AG04449 (cell line): Measurements from ENCODE around the gene GGT7.

ENCODE experiments used
- CTCF ChIA-PET: fragments of 350-600 bp; formaldehyde crosslinking; extraction: SDS; loops from one replicate; lab custom pipeline; 2021; ENCODE audit warnings: antibody characterized with exemption; lab: Yijun Ruan, JAX
- POLR2A ChIA-PET: fragments of 400-600, 350-600 bp; formaldehyde crosslinking; extraction: SDS; loops from one replicate; lab custom pipeline; 2020; ENCODE audit warnings: antibody characterized with exemption, inconsistent platforms; lab: Yijun Ruan, JAX
- DNase-seq: peaks from one replicate; pipeline ENCODE4 v3.0.0-alpha.2; 2010; ENCODE audit warnings: low read depth, low spot score
- H3K4me3 ChIP-seq: 2 replicates; pipeline ENCODE4 v1.5.1; 2011; ENCODE audit warnings: low read depth, mild to moderate bottlenecking, control low read depth, low read length
- TF ChIP-seq, protein P1 (sequence below): IDR thresholded peaks from one replicate; pipeline ENCODE4 v1.5.1; 2011; ENCODE audit warnings: mild to moderate bottlenecking, moderate library complexity, low read length, control low read depth, inconsistent platforms; ENCODE audit not compliant: insufficient read depth; ENCODE audit errors: missing control alignments

GGT7 gene

DNA sequence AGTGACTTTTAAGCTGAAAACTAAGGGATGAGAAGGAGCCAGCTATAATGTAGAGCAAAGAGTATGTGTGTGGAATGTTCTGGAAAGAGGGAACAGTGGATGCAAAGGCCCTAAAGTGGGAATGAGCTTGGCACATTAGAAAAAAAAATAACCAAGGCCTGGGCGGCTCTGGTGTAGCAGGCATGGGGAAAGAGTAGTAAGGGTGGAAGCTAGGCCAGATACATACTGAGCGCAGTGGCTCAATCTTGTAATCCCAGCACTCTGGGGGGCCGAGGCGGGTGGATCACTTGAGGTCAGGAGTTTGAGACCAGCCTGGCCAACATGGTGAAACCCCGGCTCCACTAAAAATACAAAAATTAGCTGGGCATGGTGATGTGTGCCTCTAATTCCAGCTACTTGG lies 8.4 kb downstream of the GGT7 start:
- ChIA-PET CTCF (interaction anchor here (1.2 to 2.0 kb wide), 4 partner anchors 8 to 84 kb away, joined by 4 to 8 read pairs (median 6); partner anchors contain the start of gene GGT7), POLR2A (no interaction called here)
- no peak overlapping the region for H3K4me3 ChIP-seq
- DNase-seq, result no peak
- TF ChIP-seq, protein P1, sequence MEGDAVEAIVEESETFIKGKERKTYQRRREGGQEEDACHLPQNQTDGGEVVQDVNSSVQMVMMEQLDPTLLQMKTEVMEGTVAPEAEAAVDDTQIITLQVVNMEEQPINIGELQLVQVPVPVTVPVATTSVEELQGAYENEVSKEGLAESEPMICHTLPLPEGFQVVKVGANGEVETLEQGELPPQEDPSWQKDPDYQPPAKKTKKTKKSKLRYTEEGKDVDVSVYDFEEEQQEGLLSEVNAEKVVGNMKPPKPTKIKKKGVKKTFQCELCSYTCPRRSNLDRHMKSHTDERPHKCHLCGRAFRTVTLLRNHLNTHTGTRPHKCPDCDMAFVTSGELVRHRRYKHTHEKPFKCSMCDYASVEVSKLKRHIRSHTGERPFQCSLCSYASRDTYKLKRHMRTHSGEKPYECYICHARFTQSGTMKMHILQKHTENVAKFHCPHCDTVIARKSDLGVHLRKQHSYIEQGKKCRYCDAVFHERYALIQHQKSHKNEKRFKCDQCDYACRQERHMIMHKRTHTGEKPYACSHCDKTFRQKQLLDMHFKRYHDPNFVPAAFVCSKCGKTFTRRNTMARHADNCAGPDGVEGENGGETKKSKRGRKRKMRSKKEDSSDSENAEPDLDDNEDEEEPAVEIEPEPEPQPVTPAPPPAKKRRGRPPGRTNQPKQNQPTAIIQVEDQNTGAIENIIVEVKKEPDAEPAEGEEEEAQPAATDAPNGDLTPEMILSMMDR, result no peak

DNA sequence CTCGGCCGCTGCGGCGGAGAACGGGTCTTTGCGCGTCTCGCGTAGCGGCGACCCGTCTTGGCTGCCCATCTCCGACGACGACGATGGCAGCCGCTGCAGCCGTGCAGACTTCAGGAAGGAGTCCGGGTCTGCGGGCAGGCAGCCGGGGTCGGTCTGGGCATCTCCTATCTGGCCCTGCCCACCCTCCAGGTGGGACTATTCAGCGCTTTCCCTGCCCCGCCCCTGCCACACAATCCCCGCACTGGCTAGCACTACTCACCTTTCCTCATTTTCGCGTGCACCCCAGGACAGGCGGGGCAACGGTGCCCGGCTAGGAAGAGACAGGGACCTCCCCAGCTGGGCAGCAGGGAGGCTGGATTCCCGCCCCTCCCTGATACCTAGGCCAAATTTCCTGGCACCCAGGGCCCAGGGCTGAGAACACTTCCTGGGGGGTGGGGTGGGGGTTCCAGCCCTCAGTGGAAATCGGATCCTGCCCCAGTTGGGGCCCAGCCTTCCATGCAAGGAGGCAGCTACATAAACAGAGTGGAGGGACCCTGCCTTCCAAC lies 9.2 kb downstream of the GGT7 start:
- H3K4me3 ChIP-seq, result no peak overlapping the region
- no peak for DNase-seq
- POLR2A ChIA-PET, result no interaction called here
- TF ChIP-seq, protein P1, result no peak
- CTCF ChIA-PET, result interaction anchor here (1.2 to 2.1 kb wide), 6 partner anchors 9 to 85 kb away, joined by 4 to 9 read pairs (median 6); partner anchors contain the start of gene GGT7

DNA sequence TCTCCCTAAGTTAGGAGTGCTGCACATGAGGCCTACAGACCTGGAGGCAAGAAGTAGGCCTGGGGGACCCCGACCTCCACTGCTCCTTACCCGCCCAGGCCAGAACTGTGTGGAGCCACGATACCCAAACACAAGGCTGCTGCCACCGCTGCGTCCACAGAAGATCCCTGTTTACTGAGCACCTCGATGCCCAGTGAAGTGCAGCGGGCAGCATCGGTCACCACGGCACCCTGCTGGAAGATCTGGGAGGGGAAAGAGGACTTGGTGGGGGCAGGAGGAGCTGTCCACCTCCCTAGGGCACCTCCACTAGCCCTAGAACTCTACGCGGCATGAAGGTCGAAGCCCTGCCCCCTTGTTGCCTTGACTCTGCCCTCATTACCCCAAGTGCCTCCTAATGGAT lies 9.9 kb downstream of the GGT7 start:
- ChIA-PET POLR2A (no interaction called here), CTCF (interaction anchor here (1.4 to 2.5 kb wide), 4 partner anchors 10 to 86 kb away, joined by 4 to 10 read pairs (median 7); partner anchors contain the start of gene GGT7)
- no peak for DNase-seq
- TF ChIP-seq, protein P1, result no peak
- no peak overlapping the region for H3K4me3 ChIP-seq

DNA sequence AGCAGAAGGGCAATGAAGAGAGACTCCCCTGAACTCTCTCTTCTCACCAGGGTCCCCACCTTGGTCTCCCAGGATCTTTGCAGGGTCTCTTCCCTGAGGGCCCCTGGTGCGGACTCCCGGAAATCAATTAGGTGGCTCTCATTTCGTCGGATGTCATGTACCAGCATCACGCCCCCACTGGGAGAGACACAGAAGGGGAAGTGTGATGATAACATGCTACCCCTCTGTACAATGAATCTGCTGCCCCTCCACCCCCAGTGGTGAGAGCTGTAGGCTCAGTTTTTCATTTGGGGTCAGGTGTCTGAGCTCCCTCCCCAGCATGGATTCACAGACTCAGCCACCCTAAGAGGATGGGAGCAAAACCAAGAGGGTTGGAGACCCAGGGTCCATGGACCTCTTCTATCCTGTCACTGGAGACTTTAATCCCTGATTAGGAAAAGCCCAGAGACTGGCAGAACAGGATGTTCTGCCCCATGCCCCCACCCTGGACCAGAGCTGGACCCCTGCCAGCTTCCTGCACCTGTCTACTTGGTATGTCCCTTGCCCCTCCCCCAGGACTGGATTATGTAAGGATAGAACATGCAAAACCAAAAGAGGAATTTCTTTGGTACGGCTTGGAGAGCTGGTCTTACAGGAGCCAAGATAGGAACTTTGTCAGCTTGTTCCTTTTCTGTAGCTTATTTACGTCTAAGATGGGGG lies 11.1 kb downstream of the GGT7 start:
- ChIA-PET POLR2A (no interaction called here), CTCF (interaction anchor here (1.3 to 2.5 kb wide), 3 partner anchors 10 to 87 kb away, joined by 5 to 10 read pairs (median 6); no protein-coding TSS in a partner anchor)
- no peak overlapping the region for H3K4me3 ChIP-seq
- TF ChIP-seq, protein P1, result no peak
- DNase-seq, result no peak

DNA sequence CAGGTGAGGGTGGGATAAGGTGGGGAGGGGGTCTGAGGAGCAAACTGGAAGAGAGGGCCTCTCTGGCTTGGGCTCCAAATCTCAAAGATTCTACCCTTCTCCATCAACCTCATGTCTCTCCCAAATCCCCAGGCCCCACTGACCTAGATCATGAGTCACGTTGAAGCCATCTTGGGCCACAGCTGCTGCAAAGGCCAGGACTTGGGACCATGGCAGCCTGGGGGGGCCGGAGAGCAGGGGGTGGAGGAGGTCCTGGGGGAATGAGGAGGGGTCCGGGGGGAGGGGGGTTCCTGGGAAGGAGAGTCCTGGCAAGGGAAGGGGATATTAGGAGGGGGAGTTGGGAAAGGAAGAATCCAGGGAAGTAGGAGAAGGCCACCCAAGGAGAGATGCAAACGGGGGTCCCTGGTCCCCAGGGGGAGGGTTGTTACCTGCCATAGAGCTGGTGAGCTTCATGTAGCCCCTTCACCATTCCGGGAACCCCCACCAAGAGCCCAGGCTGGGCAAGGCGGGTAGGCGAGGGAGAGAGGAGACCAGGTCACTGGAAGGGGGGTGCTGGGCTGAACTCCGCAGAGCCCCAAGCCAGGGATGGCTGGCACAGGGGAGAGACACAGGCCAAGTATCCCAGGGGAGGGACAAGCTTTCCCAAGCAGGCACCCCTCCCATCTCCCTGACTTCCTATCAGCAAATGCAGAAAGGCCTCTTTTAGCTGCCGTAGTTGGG lies 12.7 kb downstream of the GGT7 start:
- TF ChIP-seq, protein P1, result no peak
- DNase-seq, result no peak
- H3K4me3 ChIP-seq, result no peak overlapping the region
- ChIA-PET POLR2A (no interaction called here), CTCF (interaction anchor here (1.2 to 1.3 kb wide), 2 partner anchors 12 to 13 kb away, joined by 5 to 6 read pairs; partner anchors contain the start of gene GGT7)

DNA sequence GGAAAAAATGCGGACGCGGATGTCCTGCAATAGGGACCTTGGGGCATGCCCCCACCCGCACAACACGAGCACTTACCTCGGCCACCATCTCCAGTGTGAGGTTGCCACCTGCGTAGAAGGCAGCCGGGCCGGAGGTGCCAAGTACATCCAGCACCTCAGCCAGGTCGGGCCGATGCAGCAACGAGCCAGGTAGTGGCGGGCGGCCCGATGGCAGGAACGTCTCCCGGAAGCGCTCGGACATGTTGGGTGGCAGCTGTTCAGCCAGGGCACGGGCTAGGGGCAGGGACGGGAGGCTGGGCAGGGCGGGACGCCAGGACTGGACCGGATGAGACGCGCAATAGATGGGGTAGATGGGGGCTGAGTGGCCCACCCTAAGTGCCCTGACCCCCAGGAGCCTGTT lies 13.3 kb downstream of the GGT7 start:
- POLR2A ChIA-PET, result no interaction called here
- no peak for DNase-seq
- TF ChIP-seq, protein P1, result no peak
- no peak overlapping the region for H3K4me3 ChIP-seq
- CTCF ChIA-PET, result no interaction called here
